Measurements from ENCODE around the gene PRPF8.

GRCh38 chr17:1715803-1716075 lies 31.1 kb upstream of the PRPF8 start:
- TF ChIP-seq YY1 (IDR thresholded peaks at IDR 0.05; ENCODE audit: insufficient read depth, insufficient read length) (no peak), SUZ12 (IDR thresholded peaks at IDR 0.05; ENCODE audit: extremely low read depth, insufficient read depth, insufficient read length) (no peak), ZNF274 (IDR thresholded peaks at IDR 0.05; ENCODE audit: low read depth, low read length) (no peak)

Measured in NT2/D1 (cell line).